T-helper 1 cell treated with Interleukin-12 subunit alpha and Interleukin-12 subunit beta and Interleukin-4 antibody, amounts not matched to agents 30 ng/mL and 1 ng/mL, for 36 hours (primary cell): ENCODE data around the gene NALCN. TPM values are rescaled to one million over a fixed set of nuclear protein-coding genes. Genes with fewer than 3 reads are reported as not detected.

Source experiments
- intact Hi-C: fragments of 100-400 bp; cut with micrococcal nuclease; formaldehyde crosslinking; loops from one replicate; pipeline ENCODE4 v1.15.1; 2024
- total RNA-seq: library from RNA; stranded (reverse); gene quantifications from 2 replicates; pipeline ENCODE4 v1.2.3, GENCODE V29; 2022

The NALCN gene
- total RNA-seq, 1 donor from 2014 or later: not detected

DNA sequence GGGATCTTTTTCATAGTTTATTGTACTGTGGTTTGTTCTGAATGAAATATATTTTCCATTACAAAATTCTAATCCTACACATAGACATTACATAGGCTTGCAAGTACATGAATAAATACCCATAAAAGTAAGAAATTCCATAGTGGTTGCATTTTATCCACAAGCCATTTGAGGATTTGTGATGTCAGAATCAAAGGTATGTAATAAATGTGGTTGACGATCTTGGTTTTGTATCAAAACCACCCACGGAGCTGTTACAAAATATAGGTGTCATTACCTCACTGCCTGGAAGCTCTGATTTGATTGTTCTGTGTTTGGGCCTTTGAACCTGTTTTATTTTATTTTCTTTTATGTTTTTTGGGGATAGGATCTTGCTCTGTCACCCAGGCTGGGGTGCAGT lies 125.1 kb downstream of the NALCN start:
- intact Hi-C loops: no loop called here

DNA sequence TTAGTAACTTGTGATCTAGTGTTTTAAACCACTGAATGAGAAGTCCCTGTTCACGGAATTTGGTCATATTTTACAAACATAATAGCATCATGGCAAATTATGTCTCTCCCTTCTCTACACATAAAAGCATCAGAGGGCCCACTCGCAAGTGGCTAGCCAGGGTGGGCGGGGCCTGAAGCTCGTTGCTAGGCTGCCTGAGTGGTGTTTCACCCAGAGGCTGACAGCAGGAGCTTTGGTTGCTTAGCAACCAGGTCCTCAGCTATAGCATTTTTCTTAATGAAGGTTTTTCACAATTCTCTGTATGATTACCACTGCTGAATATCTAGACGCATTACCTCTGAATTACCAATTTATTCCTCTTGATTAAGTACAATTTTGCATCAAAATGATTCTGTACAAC lies 126.5 kb downstream of the NALCN start:
- intact Hi-C loops: no loop called here

DNA sequence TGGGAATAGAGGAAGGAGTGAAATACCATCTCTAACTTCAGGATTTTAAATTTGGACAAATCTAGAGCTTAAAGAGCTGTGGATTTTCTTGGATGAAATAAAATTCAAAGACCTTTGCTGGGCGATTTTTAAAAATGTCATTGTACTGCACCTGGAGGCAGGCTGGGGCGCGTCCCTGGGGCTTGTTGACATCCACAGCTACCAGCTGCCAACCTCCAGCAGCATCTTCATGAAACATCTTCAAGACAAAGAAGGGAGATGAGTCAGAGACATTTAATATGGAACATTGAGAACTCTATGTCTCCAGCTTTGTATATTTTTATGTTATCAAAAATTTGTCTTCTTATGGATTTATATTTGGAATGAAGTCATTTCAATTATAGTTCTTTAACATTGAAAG lies 132.5 kb downstream of the NALCN start:
- intact Hi-C loops: no loop called here

DNA sequence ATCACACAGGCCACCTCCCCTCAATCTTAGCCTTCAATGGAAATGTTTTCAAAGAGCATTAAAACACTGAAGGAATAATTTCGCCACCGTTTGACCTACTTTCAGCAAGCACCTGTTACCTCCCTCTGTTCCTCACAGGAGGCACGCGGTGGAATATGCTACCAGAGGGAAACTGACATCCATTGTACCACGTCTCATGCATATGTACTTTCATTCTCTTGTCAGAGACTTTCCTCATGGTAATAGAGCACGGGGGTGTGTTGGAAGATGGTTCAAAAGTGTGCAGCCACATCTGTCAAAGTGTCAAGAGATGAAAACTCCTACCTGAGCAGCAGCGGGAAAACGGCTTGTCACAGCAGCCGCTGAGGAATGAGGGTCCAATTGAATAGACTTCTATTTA lies 143.4 kb downstream of the NALCN start:
- intact Hi-C loops: no loop called here

DNA sequence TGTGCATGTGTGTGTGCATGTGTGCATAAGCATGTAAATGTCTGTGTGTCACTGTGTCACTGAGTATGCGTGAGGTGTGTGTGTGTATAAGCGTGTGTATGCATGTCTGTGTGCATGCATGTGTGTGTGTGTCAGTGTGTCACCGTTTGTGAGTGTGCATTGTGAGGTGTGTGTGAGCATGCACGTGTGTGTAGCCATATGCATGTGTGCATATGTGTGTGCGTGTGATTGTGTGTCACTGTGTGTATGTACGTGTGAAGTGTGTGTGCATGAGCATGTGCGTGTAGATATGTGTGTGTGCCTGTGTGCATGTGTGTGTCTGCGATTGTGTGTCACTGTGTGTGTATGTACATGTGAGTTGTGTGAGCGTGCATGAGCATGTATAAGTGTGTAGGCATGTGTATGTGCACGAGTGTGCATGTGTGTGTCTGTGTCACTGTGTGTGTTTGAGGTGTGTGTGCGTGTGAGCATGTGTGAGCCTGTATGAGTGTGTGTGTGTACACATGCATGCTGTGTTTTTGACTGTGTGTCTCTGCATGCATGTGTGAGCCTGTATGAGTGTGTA lies 144.5 kb downstream of the NALCN start:
- intact Hi-C loops: no loop called here

DNA sequence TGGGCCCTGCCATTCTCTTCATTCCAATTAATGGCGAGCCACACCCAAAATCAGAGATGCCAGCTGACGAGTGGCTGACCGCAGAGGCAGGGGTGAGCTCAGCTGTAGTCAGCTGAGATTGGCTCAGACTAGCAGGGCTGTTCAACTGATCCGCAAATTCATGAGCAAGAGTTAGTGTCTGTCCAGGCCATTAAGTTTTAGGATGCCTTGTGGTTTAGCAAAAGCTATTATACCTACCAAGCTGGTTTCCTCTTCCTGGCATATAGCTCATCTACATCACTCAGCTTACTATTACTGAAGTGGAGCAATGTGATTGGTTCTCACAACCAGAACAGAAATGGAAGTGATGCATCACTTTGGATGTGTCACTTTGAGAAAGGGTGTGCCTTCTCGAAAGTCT lies 148.7 kb downstream of the NALCN start:
- intact Hi-C loops: no loop called here

DNA sequence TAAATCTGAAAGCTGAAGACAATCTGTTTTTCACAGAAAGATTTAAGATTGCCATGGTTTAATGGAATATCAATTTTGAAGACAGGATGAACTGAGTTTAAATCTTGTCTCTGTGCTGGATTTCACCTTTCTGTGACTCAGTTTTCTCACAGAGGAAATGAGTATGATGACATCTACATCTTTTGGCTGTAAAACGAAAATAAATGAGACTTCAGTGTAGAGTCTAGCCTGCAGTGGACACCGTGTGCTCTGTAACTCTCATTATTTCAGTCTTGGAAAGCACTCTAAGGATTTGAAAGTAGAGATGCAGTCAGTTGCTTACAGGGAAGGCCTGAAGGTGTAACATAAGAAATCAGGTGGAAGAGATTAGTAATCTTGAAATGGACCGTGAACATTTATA lies 150.4 kb downstream of the NALCN start:
- intact Hi-C loops: no loop called here

DNA sequence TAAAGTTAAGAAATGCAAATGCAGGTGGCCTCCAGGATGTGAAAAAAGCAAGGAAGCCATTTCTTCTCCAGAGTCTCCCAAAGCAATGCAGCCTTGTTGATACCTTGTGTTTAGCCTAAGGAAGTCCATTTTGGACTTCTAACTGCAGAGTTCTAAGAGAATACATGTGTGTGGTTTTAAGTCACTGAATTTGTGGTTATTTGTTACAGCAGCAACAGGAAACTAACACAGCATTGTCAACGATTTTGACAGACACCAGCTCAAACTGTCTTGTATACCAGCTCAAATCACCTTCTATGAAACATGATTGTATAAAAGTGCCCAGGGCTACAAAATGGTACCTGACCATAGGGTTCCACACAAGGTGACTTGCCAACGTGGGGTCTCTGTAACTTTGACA lies 151.4 kb downstream of the NALCN start:
- intact Hi-C loops: no loop called here

DNA sequence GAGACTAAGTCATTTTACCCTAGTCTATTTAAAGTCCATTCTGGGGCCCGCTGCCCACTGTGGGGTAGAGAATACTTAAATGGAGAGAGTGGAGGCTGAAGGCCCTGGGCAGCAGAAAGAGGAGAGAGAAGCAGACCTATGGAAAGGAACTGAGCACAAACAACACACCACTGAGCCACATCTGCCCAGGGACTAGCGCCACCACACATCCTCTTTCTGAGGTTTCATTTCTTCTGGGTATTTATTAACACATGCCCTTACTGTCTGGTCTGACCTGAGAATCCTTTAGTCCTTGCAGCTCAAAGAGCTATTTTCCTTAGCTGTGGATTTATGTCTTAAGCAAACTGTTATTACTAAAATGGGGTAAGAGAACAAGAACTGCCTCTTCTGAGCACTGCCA lies 154.0 kb downstream of the NALCN start:
- intact Hi-C loops: no loop called here

DNA sequence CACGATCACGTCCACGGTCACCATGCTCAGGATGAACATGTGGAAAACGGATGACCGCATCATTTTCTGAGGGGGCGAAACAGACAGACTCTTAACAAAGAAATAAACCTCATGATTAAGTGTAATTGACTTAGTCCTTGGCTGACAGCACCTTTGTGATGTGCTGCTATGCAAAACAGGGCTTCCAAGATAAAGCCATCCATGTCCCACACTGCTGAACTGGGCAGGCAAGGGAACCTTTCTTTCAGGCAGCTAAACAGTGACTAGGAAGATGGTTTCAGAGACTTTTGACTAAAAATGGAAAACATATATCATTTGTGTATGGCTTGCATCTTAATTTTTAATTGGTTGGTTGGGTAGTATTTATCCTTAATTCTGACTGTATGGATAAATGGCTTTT lies 157.8 kb downstream of the NALCN start:
- intact Hi-C loops: loop anchor here (2.0 to 10.0 kb wide), 2 partner anchors 368 to 1296 kb away; no protein-coding TSS in a partner anchor

DNA sequence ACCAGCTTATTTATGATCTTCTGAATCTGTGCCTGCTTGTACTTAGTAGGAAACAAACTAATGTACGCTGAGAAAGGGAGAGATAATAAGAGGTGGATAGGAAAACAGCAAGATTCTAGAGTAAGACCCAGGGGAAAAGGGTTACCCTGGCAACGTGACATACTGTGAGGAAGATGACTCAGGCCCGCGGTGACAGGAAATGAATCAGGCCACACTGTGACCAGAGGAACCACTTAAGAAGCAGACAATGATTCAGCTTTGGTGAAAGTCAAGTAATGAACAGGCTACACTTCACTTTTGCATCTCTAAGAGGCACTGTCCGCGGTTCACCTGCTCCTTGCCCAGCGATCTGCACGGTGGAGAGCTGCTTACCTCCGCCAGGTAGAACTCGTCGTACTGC lies 158.2 kb downstream of the NALCN start:
- intact Hi-C loops: loop anchor here (2.0 to 10.0 kb wide), 2 partner anchors 369 to 1297 kb away; no protein-coding TSS in a partner anchor

DNA sequence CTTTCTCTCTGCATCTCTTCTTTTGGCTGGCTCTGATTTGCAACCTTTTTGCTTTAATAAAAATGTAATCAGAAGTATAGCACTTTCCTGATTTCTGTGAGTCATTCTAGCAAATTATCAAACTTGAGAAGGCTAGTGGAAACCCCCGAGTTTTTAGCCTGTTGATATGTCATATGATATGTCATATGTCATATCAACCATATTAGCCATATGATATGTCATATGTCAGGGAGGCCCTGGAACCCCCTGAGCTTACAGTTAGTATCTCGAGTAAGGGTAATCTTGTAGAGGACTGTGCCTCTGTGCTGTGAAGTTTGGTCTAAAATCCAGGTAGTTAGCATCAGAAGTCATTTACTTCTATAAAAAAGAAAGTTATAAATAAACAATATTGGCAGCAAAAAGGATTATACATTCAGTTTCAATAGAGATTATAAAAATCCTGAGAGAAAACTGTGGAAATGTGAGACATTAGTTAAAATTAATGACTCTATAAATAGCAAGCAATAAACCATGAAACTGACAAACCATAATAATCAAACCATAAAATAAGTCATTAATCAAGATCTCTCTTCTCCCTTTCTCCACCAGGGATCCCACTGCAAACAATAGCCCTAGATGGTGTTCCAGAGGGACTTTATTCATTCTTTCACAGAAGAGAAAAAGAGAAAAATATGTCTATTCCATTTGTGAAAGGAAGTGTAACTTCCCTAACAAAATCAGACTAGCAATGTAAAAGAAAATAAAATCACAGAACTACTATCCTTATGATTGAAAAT lies 167.4 kb downstream of the NALCN start:
- intact Hi-C loops: no loop called here

DNA sequence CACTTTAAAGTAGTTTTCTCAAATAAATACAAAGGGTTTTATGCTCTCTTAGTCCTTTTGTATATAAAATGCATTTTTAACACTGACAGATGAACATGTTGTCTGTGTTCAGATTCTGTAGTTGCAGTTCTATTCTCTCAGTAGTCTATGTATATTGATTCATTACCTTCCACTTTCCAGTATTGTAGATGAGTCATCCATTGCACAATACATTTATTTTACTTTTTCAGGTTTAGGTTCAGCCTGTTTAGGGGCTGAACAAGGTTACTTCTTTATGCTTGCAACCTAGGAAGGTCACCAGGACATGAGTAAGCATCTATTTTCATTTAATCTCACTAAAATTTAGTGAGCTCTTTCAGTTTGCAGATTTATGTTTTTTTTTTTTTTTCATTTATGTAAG lies 173.6 kb downstream of the NALCN start:
- intact Hi-C loops: no loop called here

DNA sequence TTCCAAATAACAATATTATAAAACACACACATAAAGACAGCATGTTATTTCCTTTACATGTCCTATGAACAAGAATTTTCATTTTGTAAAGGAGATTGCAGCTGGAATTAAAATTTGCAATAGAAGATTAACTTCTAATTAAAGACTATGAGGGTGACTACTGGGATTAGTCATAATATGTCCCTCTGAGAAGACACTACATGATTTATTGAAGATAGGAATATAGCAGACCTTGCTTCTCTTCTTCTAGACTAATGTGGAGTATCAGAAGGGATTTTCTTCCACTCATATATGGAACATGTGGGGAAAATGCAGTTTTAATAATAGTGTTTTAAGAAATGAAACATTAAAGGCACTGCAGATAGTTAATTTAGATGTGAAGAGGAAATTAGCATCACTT lies 177.8 kb downstream of the NALCN start:
- intact Hi-C loops: no loop called here

DNA sequence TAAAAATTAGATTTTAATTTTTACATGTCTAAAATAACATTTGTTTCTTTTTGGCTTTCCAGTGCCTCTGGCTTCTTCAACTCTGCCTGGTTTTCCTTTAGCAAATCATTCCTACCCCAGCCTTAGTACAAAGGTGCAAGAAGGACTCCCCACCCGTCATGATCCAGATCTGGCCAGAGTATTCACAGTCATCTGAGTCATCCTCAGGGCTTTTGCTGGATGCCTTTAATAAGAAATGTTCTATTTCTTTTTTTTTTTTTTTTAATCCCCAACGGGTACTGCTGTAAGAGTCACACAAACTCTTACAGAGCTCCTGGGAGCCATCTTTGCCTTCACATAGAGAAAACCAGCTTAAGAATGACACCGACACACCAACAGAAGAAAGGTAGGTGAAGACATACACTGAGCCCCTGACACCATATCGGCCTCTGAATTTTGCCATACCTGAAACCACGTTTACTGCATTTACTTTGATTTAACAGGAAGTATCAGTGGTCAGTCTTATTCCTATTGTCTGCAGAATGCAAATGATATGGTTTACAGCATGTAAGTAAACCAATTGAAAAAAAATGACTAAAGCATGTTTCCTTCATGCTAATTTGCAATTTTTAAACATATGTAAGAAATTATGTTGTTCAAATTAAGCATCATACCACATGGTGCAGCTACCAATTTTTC lies 184.4 kb downstream of the NALCN start:
- intact Hi-C loops: no loop called here

DNA sequence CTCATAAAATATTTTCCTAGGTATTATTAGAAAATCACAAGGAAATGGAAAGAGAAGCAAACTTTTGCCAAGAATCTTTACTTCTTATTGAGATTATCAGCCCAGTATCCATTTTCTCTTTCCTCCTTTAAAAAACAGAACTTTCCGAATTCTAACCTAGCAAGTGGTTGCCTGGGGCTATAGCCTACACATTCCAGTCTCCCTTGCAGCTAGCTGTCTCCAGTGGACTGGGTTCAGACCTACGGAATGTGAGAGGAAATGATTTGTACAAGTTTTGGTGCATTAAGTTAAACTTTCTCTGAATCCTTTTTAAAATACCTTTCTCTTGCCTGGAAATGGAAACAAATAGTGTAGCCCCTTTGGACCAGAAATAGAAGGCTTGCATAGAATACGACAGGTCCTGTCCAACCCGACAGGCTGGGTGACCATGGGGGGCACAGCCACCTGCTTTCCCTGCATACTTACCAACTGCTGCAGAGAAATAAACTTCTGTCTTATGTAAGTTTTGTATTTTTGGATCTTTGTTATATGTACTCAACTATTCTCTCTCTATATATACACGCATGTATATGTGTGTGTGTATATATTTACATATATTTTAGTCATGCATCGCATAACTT lies 185.9 kb downstream of the NALCN start:
- intact Hi-C loops: no loop called here

DNA sequence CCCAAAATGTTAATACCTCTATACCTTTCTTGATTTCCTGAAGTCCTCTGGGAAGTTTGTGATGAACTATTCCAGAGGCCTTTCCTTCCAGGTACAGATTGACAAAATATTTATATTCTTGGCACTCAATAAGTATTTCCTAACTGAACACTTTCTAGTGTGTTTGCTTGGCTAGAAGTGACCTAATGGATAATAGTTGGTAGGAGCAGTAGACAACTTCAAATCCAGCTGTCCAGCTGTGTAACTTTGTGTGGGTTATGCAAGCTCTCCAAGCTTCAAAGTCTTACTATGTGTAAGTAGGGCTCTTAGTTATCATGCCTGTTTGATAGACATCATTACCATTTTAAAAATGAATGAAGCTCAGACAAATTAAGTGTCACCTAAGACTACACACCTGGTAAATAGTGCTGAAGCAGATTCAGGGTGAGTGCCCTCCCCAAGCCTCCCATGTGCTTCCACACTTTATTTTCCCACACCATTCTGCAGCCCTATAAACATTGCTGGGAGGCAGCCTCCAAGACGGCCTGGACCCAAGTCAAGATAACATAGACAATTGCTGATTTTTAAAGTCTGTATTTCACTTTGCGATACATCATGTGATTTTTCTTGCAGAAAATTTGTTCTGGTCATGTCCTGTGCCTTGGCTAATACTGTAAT lies 196.6 kb downstream of the NALCN start:
- intact Hi-C loops: no loop called here

DNA sequence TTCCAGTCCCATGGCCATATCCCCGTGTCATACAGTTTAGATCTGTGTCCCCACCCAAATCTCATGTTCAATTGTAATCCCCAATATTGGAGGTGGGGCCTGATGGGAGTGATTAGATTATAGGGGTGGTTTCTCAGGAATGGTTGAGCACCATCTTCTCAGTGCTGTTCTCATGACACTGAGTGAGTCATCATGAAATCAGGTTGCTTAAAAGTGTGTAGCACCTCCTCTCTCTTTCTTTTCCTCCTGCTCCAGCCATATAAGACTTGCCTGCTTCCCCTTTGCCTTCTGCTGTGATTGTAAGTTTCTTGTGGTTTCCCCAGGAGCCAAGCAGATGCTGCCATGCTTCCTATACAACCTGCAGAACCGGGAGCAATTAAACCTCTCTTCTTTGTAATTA lies 197.8 kb downstream of the NALCN start:
- intact Hi-C loops: no loop called here

DNA sequence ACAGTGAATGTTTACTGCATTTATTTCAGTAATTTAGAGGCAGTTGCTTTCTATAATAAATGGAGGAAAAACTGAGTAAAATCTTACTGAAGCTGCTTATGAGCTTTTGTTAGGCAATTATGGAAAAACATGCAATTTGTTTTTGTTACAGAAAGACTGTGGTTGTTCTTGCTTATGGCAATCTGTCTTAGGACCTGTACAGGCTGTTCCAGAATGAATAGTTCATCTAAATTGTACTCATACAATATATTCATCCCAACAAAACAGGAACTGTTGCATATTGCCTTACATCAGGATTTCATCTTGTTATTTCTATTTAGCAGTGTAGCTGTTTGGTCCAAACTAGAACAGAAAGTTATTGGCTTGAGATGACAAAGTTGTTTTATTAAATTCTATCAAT lies 199.2 kb downstream of the NALCN start:
- intact Hi-C loops: no loop called here

DNA sequence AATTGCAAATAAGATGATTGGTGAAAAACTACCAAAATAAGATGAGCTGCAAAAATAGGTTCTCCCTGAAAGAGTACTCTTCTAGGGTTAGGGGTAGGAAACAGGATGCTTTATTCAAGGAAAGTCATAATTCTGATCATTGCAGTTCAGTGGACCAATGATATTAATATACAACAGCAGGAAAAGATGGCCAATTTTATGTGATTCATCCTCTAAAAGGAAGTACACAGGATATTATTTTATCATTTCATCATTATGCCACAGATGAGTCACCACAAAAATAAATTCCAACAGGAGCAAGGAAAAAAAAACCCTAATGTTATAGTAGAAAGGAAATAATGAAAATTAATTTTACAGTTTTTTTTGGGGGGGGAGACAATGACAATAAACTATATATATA lies 205.0 kb downstream of the NALCN start:
- intact Hi-C loops: no loop called here

DNA sequence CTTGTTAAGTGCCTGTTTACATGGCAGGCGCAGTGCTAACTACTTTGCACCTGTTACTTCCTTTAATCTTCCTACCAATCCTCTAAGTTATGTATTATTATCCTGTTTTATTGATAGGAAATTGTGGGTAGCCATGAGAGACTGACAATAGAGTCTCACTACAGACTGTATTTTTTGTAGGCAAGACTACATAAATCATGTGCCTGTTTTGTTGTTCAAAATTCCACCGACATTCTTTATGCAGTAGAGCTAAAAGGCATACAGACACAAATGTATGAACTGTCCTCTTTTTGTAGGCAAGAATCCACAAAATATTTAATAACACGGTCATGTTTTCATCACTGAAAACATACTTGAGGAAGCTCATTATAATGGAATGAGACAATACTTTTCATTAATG lies 205.5 kb downstream of the NALCN start:
- intact Hi-C loops: no loop called here
